Thymus (tissue), 11 donors: ENCODE measurements around the gene PYGL. TPM values are rescaled to one million over a fixed set of nuclear protein-coding genes. Genes with fewer than 3 reads are reported as not detected.
"Not testable (repeated sequence)": the region's sequence is repeated elsewhere in the genome, so short reads cannot be mapped to it uniquely, and the experiment has no call there.

ENCODE experiments used
- DNase-seq, 9 donors: peaks; one replicate each; pipeline ENCODE4 v3.0.0-alpha.2; 2013; ENCODE audit warnings: low spot score in 9 of 9, low read depth in 6 of 9, missing footprints in 1 of 9
- H3K27ac ChIP-seq, 2 donors: one replicate each; pipeline ENCODE4 v1.5.1; 2013; ENCODE audit warnings: control low read depth in 1 of 2, low read depth in 1 of 2, low read length in 1 of 2, mild to moderate bottlenecking in 1 of 2, moderate library complexity in 1 of 2
- H3K27me3 ChIP-seq, 2 donors: one replicate each; pipeline ENCODE4 v1.5.1; 2013; ENCODE audit warnings: low read length in 1 of 2; ENCODE audit not compliant: control insufficient read depth in 2 of 2, insufficient read depth in 1 of 2
- H3K36me3 ChIP-seq, 2 donors: one replicate each; pipeline ENCODE4 v1.5.1; 2013; ENCODE audit warnings: low read length in 1 of 2, mild to moderate bottlenecking in 1 of 2, moderate library complexity in 1 of 2; ENCODE audit not compliant: control insufficient read depth in 2 of 2, insufficient read depth in 2 of 2
- H3K4me1 ChIP-seq, 2 donors: one replicate each; pipeline ENCODE4 v1.5.1; 2013; ENCODE audit warnings: low read length in 2 of 2; ENCODE audit not compliant: control insufficient read depth in 2 of 2, insufficient read depth in 2 of 2
- H3K4me3 ChIP-seq, 2 donors: one replicate each; pipeline ENCODE4 v1.5.1; 2013; ENCODE audit warnings: low read length in 2 of 2, control low read depth in 1 of 2, mild to moderate bottlenecking in 1 of 2
- H3K9me3 ChIP-seq, 2 donors: one replicate each; pipeline ENCODE4 v1.5.1; 2013; ENCODE audit warnings: low read length in 1 of 2, mild to moderate bottlenecking in 1 of 2; ENCODE audit not compliant: control insufficient read depth in 2 of 2, insufficient read depth in 1 of 2
- WGBS: extraction: QIAGEN DNeasy Blood & Tissue Kit; methylation state at CpG from one replicate; pipeline ENCODE4 v1.1.7; 2013; 5-methylcytosine and 5-hydroxymethylcytosine counted together
- polyA plus RNA-seq: library from polyadenylated mRNA; stranded (reverse); fragments of 200-250 nt; gene quantifications from one replicate; pipeline ENCODE4 v1.2.3, GENCODE V29; 2013
- total RNA-seq: library from RNA; stranded (reverse); fragments of 120-200 nt; gene quantifications from one replicate; pipeline ENCODE4 v1.2.4, GENCODE V29; 2013
- donor health status: healthy.

Gene PYGL
- total and polyA plus RNA-seq, 2 donors: 6.8 to 27.5 TPM

- not testable (repeated sequence) for H3K27ac ChIP-seq, DNase-seq, H3K9me3 ChIP-seq, H3K4me1 ChIP-seq, H3K27me3 ChIP-seq, H3K36me3 ChIP-seq, H3K4me3 ChIP-seq
- 96% methylated on average over 32 of the region's 32 CpGs for WGBS
These were observed 12.1 kb upstream of the PYGL start for GRCh38 chr14:50956421-50956820.

GRCh38 chr14:50955373-50956043, 11.2 kb upstream of the PYGL start:
- Histone ChIP-seq H3K36me3 (no peaks in the 10 kb centered on the region), H3K9me3 (no peaks in the 10 kb centered on the region), H3K4me3 (no peak overlapping the region), H3K27ac (peak overlapping the region in 1 of 2 donors; percentile 52), H3K27me3 (no peaks in the 10 kb centered on the region), H3K4me1 (no peaks in the 10 kb centered on the region)
- WGBS: 89% methylated on average over 5 of the region's 5 CpGs
- no peak for DNase-seq

GRCh38 chr14:50954811-50955372, 10.6 kb upstream of the PYGL start:
- Histone ChIP-seq H3K4me3 (no peak overlapping the region), H3K36me3 (no peaks in the 10 kb centered on the region), H3K27me3 (no peaks in the 10 kb centered on the region), H3K9me3 (no peaks in the 10 kb centered on the region), H3K4me1 (no peaks in the 10 kb centered on the region), H3K27ac (no peak overlapping the region)
- DNase-seq: peak in 3 of 9 donors; percentile 9 to 53 (median 28)
- 29% methylated on average over 1 of the region's 1 CpG for WGBS

GRCh38 chr14:50953502-50953901, 9.2 kb upstream of the PYGL start:
- Histone ChIP-seq H3K9me3 (no peaks in the 10 kb centered on the region), H3K4me1 (no peaks in the 10 kb centered on the region), H3K36me3 (no peaks in the 10 kb centered on the region), H3K27ac (no peak overlapping the region), H3K4me3 (no peak overlapping the region), H3K27me3 (no peaks in the 10 kb centered on the region)
- WGBS: 99% methylated on average over 1 of the region's 1 CpG
- DNase-seq: no peak

- no peak for DNase-seq
- no peak overlapping the region for H3K4me3 ChIP-seq
- no peaks in the 10 kb centered on the region for H3K9me3 ChIP-seq
- no peaks in the 10 kb centered on the region for H3K36me3 ChIP-seq
- H3K27ac ChIP-seq: no peak overlapping the region
- H3K27me3 ChIP-seq: no peaks in the 10 kb centered on the region
- no peaks in the 10 kb centered on the region for H3K4me1 ChIP-seq
- WGBS: 97% methylated on average over 6 of the region's 6 CpGs
These were observed 6.7 kb upstream of the PYGL start for GRCh38 chr14:50951032-50951431.

- DNase-seq: no peak
- Histone ChIP-seq H3K4me1 (peaks cover 13 to 15% of the 10 kb centered on the region in 2 donors), H3K27me3 (peaks cover 3 to 20% of the 10 kb centered on the region in 2 donors), H3K36me3 (no peaks in the 10 kb centered on the region), H3K27ac (no peak overlapping the region), H3K4me3 (no peak overlapping the region), H3K9me3 (no peaks in the 10 kb centered on the region)
- WGBS: 98% methylated on average over 2 of the region's 2 CpGs
These were observed 3.9 kb upstream of the PYGL start for GRCh38 chr14:50948205-50948604.

- Histone ChIP-seq H3K4me3 (no peak overlapping the region), H3K27me3 (peaks cover 3 to 25% of the 10 kb centered on the region in 2 donors), H3K27ac (no peak overlapping the region), H3K9me3 (no peaks in the 10 kb centered on the region), H3K4me1 (peaks cover 13 to 15% of the 10 kb centered on the region in 2 donors), H3K36me3 (no peaks in the 10 kb centered on the region)
- DNase-seq: no peak
- WGBS: 95% methylated on average over 4 of the region's 4 CpGs
These were observed 3.2 kb upstream of the PYGL start for GRCh38 chr14:50947446-50947845.

- peaks cover 3 to 27% of the 10 kb centered on the region in 2 donors for H3K27me3 ChIP-seq
- no peaks in the 10 kb centered on the region for H3K36me3 ChIP-seq
- WGBS: 95% methylated on average over 5 of the region's 5 CpGs
- H3K4me1 ChIP-seq: peaks cover 13 to 15% of the 10 kb centered on the region in 2 donors
- H3K27ac ChIP-seq: no peak overlapping the region
- no peak overlapping the region for H3K4me3 ChIP-seq
- no peak for DNase-seq
- H3K9me3 ChIP-seq: no peaks in the 10 kb centered on the region
These were observed 2.1 kb upstream of the PYGL start for GRCh38 chr14:50946234-50946935.
